Right hindlimb (tissue), 1 donor: Measurements from ENCODE around the gene XIAP.

ENCODE experiments used
- DNase-seq: peaks from one replicate; pipeline ENCODE4 v3.0.0-alpha.2; 2018

The XIAP gene

GRCh38 chrX:123961268-123962005, 101.6 kb downstream of the XIAP start, which contains the start of gene STAG2:
Gene STAG2, plus strand, starts transcription at chrX:123961706. Its CDS starts 60,922 bp downstream, at chrX:124022628.
- peak; percentile 92 for DNase-seq

- no peak for DNase-seq
Observed at GRCh38 chrX:123962006-123962467, 102.2 kb downstream of the XIAP start.

GRCh38 chrX:123962794-123963373, 103.0 kb downstream of the XIAP start:
- peak; percentile 96 for DNase-seq
